Measurements from ENCODE around the gene GUCY1B1.
"Not testable (repeated sequence)": the region's sequence is repeated elsewhere in the genome, so short reads cannot be mapped to it uniquely, and the experiment has no call there.

GUCY1B1 gene

GRCh38 chr4:155794589-155795236 is 35.9 kb downstream of the GUCY1B1 start:
- TF ChIP-seq CTCF (conservative IDR thresholded peaks at IDR 0.05; ENCODE audit: low read depth, low read length) = no peak
- H3K4me3 ChIP-seq (ENCODE audit: low read length) = no peak overlapping the region
- no peak for DNase-seq (ENCODE audit: low read depth)

DNA sequence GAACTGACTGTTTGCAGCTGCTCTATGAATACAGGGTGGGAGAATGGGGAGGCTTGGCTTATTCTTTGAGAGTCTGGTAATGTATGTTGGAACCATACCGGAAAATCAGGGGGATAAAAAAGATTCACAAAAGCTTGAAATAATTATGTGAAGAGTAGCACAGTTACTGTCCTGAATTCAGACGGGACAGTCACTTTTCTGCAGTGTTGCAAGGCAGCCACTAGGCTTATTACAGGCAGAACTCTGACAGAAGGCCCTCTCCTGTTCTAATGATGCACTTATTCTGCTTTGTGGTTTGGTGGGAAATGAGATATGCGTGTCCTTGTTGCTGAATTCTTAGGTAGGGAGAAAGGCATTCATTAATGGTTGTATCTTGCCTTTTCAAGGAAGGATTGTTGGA is 37.2 kb downstream of the GUCY1B1 start:
- no peak overlapping the region for H3K4me3 ChIP-seq (ENCODE audit: low read length)
- no peak for DNase-seq (ENCODE audit: low read depth)
- TF ChIP-seq CTCF (conservative IDR thresholded peaks at IDR 0.05; ENCODE audit: low read depth, low read length) = peak; percentile 66

- not testable (repeated sequence) for DNase-seq (ENCODE audit: low read depth); H3K4me3 ChIP-seq (ENCODE audit: low read length)
These were observed 38.8 kb downstream of the GUCY1B1 start for GRCh38 chr4:155797581-155797980.

DNA sequence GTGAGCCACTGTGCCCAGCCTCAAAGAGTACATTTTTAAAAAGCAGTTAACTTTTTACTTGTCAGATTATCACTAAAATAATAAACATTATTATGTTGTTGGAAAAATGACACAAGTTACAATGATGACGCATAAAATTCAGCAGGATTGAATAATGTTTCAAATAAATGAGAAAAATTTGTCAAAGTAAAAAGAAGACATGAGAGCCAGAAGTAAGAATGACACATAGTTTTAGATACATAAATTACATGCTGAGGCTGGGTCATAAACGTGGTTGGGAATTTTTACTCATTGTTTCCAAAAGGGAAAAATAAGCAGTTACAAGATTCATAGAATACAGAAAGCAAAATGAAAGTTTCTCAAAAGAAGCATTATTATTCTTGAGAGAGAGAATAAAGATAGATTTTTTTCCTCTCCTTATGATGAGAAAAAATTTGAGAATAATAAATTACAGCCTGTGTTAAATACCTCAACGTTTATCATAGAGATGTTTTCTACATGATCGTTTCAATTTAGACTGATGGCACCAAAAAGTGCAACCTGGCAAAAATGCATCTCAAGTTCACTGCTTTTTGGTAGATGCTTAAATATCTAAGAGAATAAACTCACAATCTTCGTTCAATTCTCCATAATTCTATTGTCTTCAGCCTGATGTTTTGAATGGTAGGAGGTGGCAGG is 40.4 kb downstream of the GUCY1B1 start:
- TF ChIP-seq CTCF (conservative IDR thresholded peaks at IDR 0.05; ENCODE audit: low read depth, low read length) = no peak
- DNase-seq (ENCODE audit: low read depth) = no peak
- H3K4me3 ChIP-seq (ENCODE audit: low read length) = no peak overlapping the region

- H3K4me3 ChIP-seq (ENCODE audit: low read length) = no peak overlapping the region
- TF ChIP-seq CTCF (conservative IDR thresholded peaks at IDR 0.05; ENCODE audit: low read depth, low read length) = no peak
- DNase-seq (ENCODE audit: low read depth) = no peak
These were observed 40.9 kb downstream of the GUCY1B1 start for GRCh38 chr4:155799794-155800123.

DNA sequence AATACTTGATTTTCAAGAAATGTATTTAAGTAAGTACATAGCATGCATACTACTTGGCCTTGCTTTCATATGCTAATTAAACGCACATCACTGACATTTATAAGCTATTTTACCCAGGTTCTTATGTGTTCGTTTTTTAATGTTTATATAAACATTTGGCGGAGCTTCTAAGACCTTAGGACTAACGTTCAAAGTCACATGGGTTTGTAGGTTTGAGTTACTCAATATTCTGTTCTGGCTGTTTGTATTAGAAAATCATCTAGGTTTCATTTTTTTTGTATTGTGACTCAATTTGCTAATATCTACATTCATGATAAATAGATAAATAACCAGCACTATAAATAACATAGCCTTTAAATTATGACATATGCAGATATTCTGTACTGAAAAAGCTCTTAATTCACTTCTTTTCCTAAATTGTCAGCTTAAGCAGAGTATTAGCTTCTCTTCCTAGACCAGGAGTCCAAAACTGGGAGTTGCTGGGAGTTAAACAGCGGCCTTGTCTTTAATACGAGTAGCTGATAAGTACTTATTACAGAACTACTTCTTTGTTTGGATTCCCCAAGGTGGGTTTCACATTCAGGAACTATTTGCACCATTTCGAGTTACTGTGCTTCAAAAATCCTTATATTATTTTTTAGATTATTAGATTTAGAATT is 42.0 kb downstream of the GUCY1B1 start:
- no peak overlapping the region for H3K4me3 ChIP-seq (ENCODE audit: low read length)
- TF ChIP-seq CTCF (conservative IDR thresholded peaks at IDR 0.05; ENCODE audit: low read depth, low read length) = no peak
- DNase-seq (ENCODE audit: low read depth) = no peak

GRCh38 chr4:155802190-155802959 is 43.6 kb downstream of the GUCY1B1 start:
- DNase-seq (ENCODE audit: low read depth) = no peak
- no peak overlapping the region for H3K4me3 ChIP-seq (ENCODE audit: low read length)
- no peak for TF ChIP-seq CTCF (conservative IDR thresholded peaks at IDR 0.05; ENCODE audit: low read depth, low read length)

Data from retinal pigment epithelial cell (primary cell).